ENCODE measurements around the gene DLL3. TPM values are rescaled to one million over a fixed set of nuclear protein-coding genes. Genes with fewer than 3 reads are reported as not detected.

Gene DLL3
- total and polyA plus RNA-seq, 4 experiments from 2014 or later: 0.14 to 0.19 (median 0.16) TPM; not detected in 1

- Mint-ChIP-seq H3K27ac (peak overlapping the region in 1 of 7 donors; percentile 18), H3K9me3 (peaks cover 0 to 2% (median 0%) of the 10 kb centered on the region in 8 donors), H3K4me3 (no peak overlapping the region), H3K36me3 (no peaks in the 10 kb centered on the region), H3K27me3 (peaks cover 12 to 15% of the 10 kb centered on the region in 2 donors), H3K4me1 (peaks cover 3 to 10% (median 6%) of the 10 kb centered on the region in 4 donors)
- ChIA-PET CTCF (ENCODE audit: partially characterized antibody) (interaction anchor here (0.7 to 1.5 kb wide), 2 partner anchors 12 to 13 kb away, joined by 3 read pairs; partner anchors contain the start of gene EID2B), POLR2A (ENCODE audit: partially characterized antibody) (no interaction called here)
- H3K4me1 ChIP-seq (ENCODE audit: insufficient read depth, low read length): peaks cover 5% of the 10 kb centered on the region
- DNase-seq: no peak
- H3K27me3 ChIP-seq (ENCODE audit: insufficient read depth, low read length): peaks cover 4% of the 10 kb centered on the region
- no peaks in the 10 kb centered on the region for H3K9me3 ChIP-seq (ENCODE audit: control insufficient read depth in 1 of 2, low read length in 2 of 2)
- no peaks in the 10 kb centered on the region for H3K36me3 ChIP-seq (ENCODE audit: insufficient read depth, low read length)
- intact Hi-C loops (cut with micrococcal nuclease): no loop called here
- no peak overlapping the region for H3K4me3 ChIP-seq (ENCODE audit: low read length in 2 of 2)
- no peak overlapping the region for H3K27ac ChIP-seq (ENCODE audit: low read depth, low read length)
These were observed 22.1 kb downstream of the DLL3 start for GRCh38 chr19:39520541-39521484.

- Histone ChIP-seq H3K36me3 (ENCODE audit: insufficient read depth, low read length) (no peaks in the 10 kb centered on the region), H3K4me3 (ENCODE audit: low read length in 2 of 2) (no peak overlapping the region), H3K27ac (ENCODE audit: low read depth, low read length) (no peak overlapping the region), H3K27me3 (ENCODE audit: insufficient read depth, low read length) (no peaks in the 10 kb centered on the region), H3K9me3 (ENCODE audit: control insufficient read depth in 1 of 2, low read length in 2 of 2) (no peaks in the 10 kb centered on the region), H3K4me1 (ENCODE audit: insufficient read depth, low read length) (no peaks in the 10 kb centered on the region)
- no peak for DNase-seq
- Mint-ChIP-seq H3K9me3 (no peaks in the 10 kb centered on the region), H3K4me1 (peaks cover 0 to 5% (median 2%) of the 10 kb centered on the region in 4 donors), H3K4me3 (no peak overlapping the region), H3K36me3 (peaks cover 3 to 6% of the 10 kb centered on the region in 2 donors), H3K27ac (peak overlapping the region in 1 of 7 donors; percentile 36), H3K27me3 (no peaks in the 10 kb centered on the region)
- intact Hi-C loops (cut with micrococcal nuclease): no loop called here
- ChIA-PET POLR2A (ENCODE audit: partially characterized antibody) (no interaction called here), CTCF (ENCODE audit: partially characterized antibody) (interaction anchor here (0.8 to 2.0 kb wide), 4 partner anchors 9 to 89 kb away, joined by 3 to 9 read pairs (median 4); partner anchors contain the start of genes EID2B and RPS16)
These were observed 25.7 kb downstream of the DLL3 start for GRCh38 chr19:39524495-39524894.

- H3K36me3 Mint-ChIP-seq: peaks cover 3 to 6% of the 10 kb centered on the region in 2 donors
- Histone ChIP-seq H3K4me1 (ENCODE audit: insufficient read depth, low read length) (no peaks in the 10 kb centered on the region), H3K36me3 (ENCODE audit: insufficient read depth, low read length) (no peaks in the 10 kb centered on the region), H3K27ac (ENCODE audit: low read depth, low read length) (no peak overlapping the region), H3K4me3 (ENCODE audit: low read length in 2 of 2) (no peak overlapping the region), H3K9me3 (ENCODE audit: control insufficient read depth in 1 of 2, low read length in 2 of 2) (no peaks in the 10 kb centered on the region), H3K27me3 (ENCODE audit: insufficient read depth, low read length) (no peaks in the 10 kb centered on the region)
- no peaks in the 10 kb centered on the region for H3K27me3 Mint-ChIP-seq
- intact Hi-C loops (cut with micrococcal nuclease): no loop called here
- ChIA-PET POLR2A (ENCODE audit: partially characterized antibody) (interaction anchor here (0.6 kb wide), 1 partner anchor 448 kb away, joined by 5 read pairs; no protein-coding TSS in a partner anchor), CTCF (ENCODE audit: partially characterized antibody) (interaction anchor here (0.8 to 2.0 kb wide), 4 partner anchors 8 to 89 kb away, joined by 3 to 9 read pairs (median 4); partner anchors contain the start of genes EID2B and RPS16)
- no peaks in the 10 kb centered on the region for H3K9me3 Mint-ChIP-seq
- H3K27ac Mint-ChIP-seq: no peak overlapping the region
- H3K4me1 Mint-ChIP-seq: peaks cover 0 to 5% (median 3%) of the 10 kb centered on the region in 4 donors
- no peak overlapping the region for H3K4me3 Mint-ChIP-seq
- DNase-seq: no peak
These were observed 26.5 kb downstream of the DLL3 start for GRCh38 chr19:39525205-39525604.

GRCh38 chr19:39531834-39532232 lies 33.1 kb downstream of the DLL3 start:
- no peaks in the 10 kb centered on the region for H3K27me3 Mint-ChIP-seq
- H3K36me3 ChIP-seq (ENCODE audit: insufficient read depth, low read length): no peaks in the 10 kb centered on the region
- DNase-seq: no peak

GRCh38 chr19:39532233-39533002 lies 33.7 kb downstream of the DLL3 start, which contains the start of gene EID2B:
Gene EID2B (minus strand): TSS chr19:39532852. CDS start chr19:39532802, 50 bp downstream.
- Histone ChIP-seq H3K4me1 (ENCODE audit: insufficient read depth, low read length) (peaks cover 20% of the 10 kb centered on the region), H3K27ac (ENCODE audit: low read depth, low read length) (peak within 1 kb of the TSS; percentile 83), H3K9me3 (ENCODE audit: control insufficient read depth in 1 of 2, low read length in 2 of 2) (no peaks in the 10 kb centered on the region), H3K4me3 (ENCODE audit: low read length in 2 of 2) (peak within 1 kb of the TSS; percentile 19 to 92), H3K36me3 (ENCODE audit: insufficient read depth, low read length) (no peaks in the 10 kb centered on the region), H3K27me3 (ENCODE audit: insufficient read depth, low read length) (no peaks in the 10 kb centered on the region)
- Mint-ChIP-seq H3K27me3 (no peaks in the 10 kb centered on the region), H3K4me3 (peak within 1 kb of the TSS; percentile 91 to 96 (median 94)), H3K9me3 (no peaks in the 10 kb centered on the region), H3K36me3 (peaks cover 6% of the 10 kb centered on the region in 2 donors), H3K4me1 (peaks cover 14 to 43% (median 28%) of the 10 kb centered on the region in 4 donors), H3K27ac (peak within 1 kb of the TSS; percentile 81 to 95 (median 92))
- ChIA-PET POLR2A (ENCODE audit: partially characterized antibody) (interaction anchor here (0.7 to 2.1 kb wide), 13 partner anchors 13 to 141 kb away, joined by 3 to 14 read pairs (median 4); partner anchors contain the start of genes MED29, PAF1, RPS16 and SUPT5H), CTCF (ENCODE audit: partially characterized antibody) (interaction anchor here (0.6 to 4.3 kb wide), 30 partner anchors 8 to 422 kb away, joined by 3 to 56 read pairs (median 4); partner anchors contain the start of genes GMFG, MED29, PLEKHG2 and RPS16)
- intact Hi-C loops (cut with micrococcal nuclease): loop anchor here (1.0 to 10.0 kb wide), 9 partner anchors 35 to 410 kb away; partner anchors contain the start of genes DLL3, LRFN1, PLEKHG2 and TIMM50
- peak; percentile 92 to 95 (median 94) for DNase-seq

More at GRCh38 chr19:39531834-39532232, 33.1 kb downstream of the DLL3 start:
- H3K4me3 ChIP-seq (ENCODE audit: low read length in 2 of 2): peak overlapping the region; percentile 19 to 92
- peak overlapping the region; percentile 91 to 96 (median 94) for H3K4me3 Mint-ChIP-seq
- H3K27ac ChIP-seq (ENCODE audit: low read depth, low read length): peak overlapping the region; percentile 83
- no peaks in the 10 kb centered on the region for H3K27me3 ChIP-seq (ENCODE audit: insufficient read depth, low read length)
- ChIA-PET POLR2A (ENCODE audit: partially characterized antibody) (interaction anchor here (0.8 to 2.1 kb wide), 11 partner anchors 13 to 141 kb away, joined by 3 to 14 read pairs (median 5); partner anchors contain the start of genes MED29, PAF1, RPS16 and SUPT5H), CTCF (ENCODE audit: partially characterized antibody) (interaction anchor here (0.7 to 4.3 kb wide), 20 partner anchors 7 to 319 kb away, joined by 3 to 56 read pairs (median 6); partner anchors contain the start of genes GMFG, RPS16, SUPT5H and TIMM50)
- intact Hi-C loops (cut with micrococcal nuclease): loop anchor here (1.0 to 10.0 kb wide), 9 partner anchors 35 to 410 kb away; partner anchors contain the start of genes DLL3, LRFN1, PLEKHG2 and TIMM50
- H3K36me3 Mint-ChIP-seq: peaks cover 6% of the 10 kb centered on the region in 2 donors
- H3K27ac Mint-ChIP-seq: peak overlapping the region; percentile 79 to 90 (median 84)
- H3K9me3 ChIP-seq (ENCODE audit: control insufficient read depth in 1 of 2, low read length in 2 of 2): no peaks in the 10 kb centered on the region
- H3K4me1 Mint-ChIP-seq: peaks cover 14 to 40% (median 24%) of the 10 kb centered on the region in 4 donors
- H3K4me1 ChIP-seq (ENCODE audit: insufficient read depth, low read length): peaks cover 20% of the 10 kb centered on the region
- no peaks in the 10 kb centered on the region for H3K9me3 Mint-ChIP-seq

- Mint-ChIP-seq H3K4me1 (peaks cover 17 to 50% (median 32%) of the 10 kb centered on the region in 4 donors), H3K27ac (peak overlapping the region; percentile 81 to 95 (median 92)), H3K4me3 (peak overlapping the region in 7 of 8 donors; percentile 91 to 96 (median 95)), H3K27me3 (no peaks in the 10 kb centered on the region), H3K9me3 (no peaks in the 10 kb centered on the region), H3K36me3 (peaks cover 6% of the 10 kb centered on the region in 2 donors)
- POLR2A ChIA-PET (ENCODE audit: partially characterized antibody): interaction anchor here (0.5 to 2.1 kb wide), 14 partner anchors 12 to 238 kb away, joined by 3 to 14 read pairs (median 4); partner anchors contain the start of genes MED29, PAF1, RPS16 and SUPT5H
- Histone ChIP-seq H3K4me1 (ENCODE audit: insufficient read depth, low read length) (peaks cover 25% of the 10 kb centered on the region), H3K9me3 (ENCODE audit: control insufficient read depth in 1 of 2, low read length in 2 of 2) (no peaks in the 10 kb centered on the region), H3K36me3 (ENCODE audit: insufficient read depth, low read length) (no peaks in the 10 kb centered on the region), H3K27me3 (ENCODE audit: insufficient read depth, low read length) (no peaks in the 10 kb centered on the region), H3K4me3 (ENCODE audit: low read length in 2 of 2) (peak overlapping the region in 1 of 2 donors; percentile 92), H3K27ac (ENCODE audit: low read depth, low read length) (peak overlapping the region; percentile 83)
- intact Hi-C loops (cut with micrococcal nuclease): loop anchor here (2.0 to 10.0 kb wide), 4 partner anchors 36 to 411 kb away; partner anchors contain the start of genes DLL3 and LRFN1
- CTCF ChIA-PET (ENCODE audit: partially characterized antibody): interaction anchor here (0.6 to 4.3 kb wide), 26 partner anchors 8 to 423 kb away, joined by 3 to 56 read pairs (median 5); partner anchors contain the start of genes MED29, PLEKHG2, RPS16 and SELENOV
- DNase-seq: no peak
These were observed 34.3 kb downstream of the DLL3 start for GRCh38 chr19:39533003-39533512.

All from CD4-positive, alpha-beta memory T cell (primary cell).